NCI-H187 (cell line): ENCODE measurements around the gene CR1L.
"Not testable (repeated sequence)": the region's sequence is repeated elsewhere in the genome, so short reads cannot be mapped to it uniquely, and the experiment has no call there.

Experiments
- DNase-seq, 2 experiments: peaks; one replicate each; lab custom pipeline; 2025; lab: John Stamatoyannopoulos, UW

The CR1L gene

DNA sequence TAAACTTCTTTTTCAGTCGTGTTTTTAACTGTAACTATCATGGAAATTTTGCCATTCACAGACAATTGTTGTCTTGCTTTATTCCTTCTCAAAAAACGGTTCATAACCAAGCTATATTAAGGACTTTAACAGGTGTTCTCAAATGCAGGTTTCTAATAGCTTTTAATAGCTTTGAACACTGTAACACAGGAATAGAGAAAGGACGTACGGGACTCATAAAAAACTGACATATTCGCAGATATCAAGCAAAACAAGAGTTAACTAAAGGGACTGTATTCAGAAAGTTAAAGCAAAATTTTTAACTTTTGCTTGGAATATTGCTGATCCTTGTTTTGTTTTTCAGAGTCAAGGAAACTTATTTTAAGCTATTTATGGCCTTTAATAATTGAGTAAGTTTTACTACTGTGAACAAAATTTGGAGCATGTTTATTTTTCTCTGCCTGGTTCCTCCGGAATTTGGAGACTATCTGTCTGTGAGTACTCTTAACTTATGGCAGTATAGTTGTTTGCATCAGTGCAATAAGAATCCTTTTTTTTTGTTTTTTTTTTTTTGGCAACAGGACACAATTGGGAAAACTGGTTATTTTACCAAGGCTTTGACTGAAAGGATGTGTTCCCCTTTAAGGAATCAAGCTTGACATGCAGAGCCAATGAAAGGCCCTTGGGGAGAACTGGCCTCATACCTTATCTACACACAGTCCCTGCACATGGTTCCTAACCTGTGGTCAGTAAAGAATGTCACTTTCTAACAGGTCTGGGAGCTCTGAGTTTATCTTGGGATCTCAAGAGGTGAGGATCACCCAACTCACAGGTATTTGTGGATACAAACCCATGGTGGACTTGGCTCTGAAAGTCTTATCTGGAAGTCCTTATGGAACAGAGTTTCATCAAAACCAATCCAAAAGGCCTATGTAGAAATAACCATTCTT is 101.2 kb downstream of the CR1L start:
- no peak for DNase-seq

DNA sequence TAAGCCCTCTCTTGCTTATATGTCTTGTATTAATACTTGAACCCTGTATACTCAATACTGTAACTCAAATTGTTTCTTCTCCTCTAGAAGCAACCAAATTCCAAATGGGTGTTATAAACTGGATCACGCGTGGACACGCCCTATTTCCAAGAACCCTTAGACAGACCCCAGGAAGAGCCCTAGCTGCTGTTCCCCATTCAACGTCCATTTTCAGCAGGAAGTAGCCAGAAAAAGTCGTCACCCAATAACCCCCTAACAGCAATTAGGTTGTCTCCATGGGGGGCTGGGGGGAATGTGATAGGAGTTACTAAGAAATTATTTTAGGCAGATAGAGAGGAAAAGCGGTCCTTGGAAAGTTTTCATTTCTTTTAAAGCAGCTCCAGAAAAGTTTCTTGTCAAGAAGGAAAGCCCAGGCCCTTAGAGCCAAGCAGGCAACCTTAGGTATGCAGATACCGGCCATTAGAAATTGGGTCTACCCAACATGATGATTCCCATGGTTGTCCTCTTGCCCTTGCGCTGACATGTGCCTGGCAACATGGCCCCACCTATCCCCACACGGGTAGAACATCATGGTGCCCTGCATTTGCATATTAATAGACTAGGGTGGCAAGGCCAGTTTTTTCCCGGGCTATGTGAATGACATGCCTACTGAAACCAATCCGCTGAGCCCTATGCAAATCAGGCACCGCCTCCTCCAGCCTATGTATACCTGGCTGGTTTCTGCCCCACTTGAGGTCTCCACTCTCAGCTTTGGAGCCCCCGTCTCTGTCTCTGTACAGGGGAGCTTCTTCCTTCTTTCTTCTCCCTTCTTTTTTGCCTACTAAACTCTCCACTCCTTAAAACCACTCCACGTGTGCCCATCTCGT is 102.9 kb downstream of the CR1L start:
- DNase-seq: no peak

DNA sequence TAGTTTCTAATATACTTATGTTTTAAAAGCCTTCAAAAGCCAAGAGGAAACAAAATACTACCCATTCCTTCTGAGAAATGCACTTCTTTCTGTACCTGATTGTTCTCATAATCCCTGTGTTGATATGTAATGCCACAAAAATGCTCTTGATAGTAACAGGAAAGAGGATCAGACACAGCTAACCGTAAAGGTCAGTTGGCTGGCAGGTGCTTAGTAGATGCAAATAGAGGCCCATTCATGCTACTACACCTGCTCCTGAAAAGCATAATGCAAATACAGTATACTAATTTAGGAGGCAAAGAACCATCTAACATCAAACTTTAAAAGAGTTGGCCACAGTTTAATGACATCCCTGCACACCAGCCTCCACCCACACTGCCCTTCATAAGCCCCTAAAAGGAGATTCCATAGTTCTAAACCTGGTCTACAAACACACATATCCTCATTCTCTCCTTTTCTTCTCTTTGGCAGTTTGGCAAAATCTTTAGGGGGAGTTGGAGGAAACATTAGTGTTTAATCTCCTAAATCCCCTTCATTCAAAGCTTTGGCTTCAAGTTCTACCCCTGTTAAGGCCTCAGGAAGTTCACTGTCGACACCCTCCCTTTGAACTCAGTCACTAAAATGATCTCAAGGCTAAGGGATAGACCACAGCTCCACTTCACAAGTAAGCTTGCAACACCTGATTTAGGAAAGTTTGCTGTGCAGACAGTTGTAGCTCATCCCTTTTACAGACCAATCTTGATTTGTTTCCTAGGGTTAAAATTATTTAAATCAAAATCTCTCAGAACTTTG is 104.0 kb downstream of the CR1L start:
- no peak for DNase-seq

DNA sequence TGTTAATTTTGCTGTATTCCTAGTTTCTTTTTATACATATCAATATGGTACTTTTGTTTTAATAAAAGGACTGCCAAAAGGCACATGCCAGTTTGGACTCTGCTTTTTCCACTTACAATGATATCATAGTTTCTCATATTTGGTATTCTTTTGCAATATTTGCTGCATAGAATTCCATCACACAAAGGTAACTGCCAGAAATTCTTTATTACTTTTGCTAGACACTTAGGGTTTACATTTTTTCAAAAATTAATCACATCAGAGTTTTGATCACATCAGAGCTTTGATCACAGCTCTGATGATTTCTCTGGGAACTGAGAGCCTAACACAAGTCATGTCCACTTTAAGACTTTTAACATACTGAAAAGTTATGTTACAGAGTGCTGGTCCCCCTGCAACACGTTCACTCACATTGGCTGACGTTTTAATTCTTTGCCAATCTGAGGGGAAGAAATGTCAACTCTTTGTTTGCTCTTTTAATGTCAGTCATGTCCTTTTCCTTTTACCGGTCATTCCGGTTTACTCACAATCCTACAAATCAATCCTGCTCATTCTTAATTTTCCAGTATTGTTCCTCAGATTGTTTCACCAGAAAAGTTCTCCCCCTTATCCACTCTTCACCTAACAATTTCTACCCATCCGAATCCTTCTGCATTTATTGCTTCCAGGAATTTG is 105.8 kb downstream of the CR1L start:
- DNase-seq: no peak

DNA sequence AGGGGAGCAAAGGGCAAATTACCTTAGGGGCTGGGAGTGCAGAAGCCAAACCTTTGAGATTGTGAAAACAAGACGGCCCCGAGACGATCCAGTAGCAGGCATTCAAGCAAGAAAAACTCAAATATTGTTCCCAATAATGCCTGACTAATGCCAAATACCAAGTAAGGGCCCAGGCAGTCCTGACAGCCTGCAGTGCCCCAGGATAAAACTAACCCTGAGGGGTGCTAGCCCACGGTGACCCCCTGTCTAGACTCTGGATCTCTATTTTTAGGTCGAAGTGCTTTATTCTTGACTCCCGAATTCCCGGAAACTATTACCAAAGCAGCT is 106.5 kb downstream of the CR1L start:
- DNase-seq: not testable (repeated sequence)

DNA sequence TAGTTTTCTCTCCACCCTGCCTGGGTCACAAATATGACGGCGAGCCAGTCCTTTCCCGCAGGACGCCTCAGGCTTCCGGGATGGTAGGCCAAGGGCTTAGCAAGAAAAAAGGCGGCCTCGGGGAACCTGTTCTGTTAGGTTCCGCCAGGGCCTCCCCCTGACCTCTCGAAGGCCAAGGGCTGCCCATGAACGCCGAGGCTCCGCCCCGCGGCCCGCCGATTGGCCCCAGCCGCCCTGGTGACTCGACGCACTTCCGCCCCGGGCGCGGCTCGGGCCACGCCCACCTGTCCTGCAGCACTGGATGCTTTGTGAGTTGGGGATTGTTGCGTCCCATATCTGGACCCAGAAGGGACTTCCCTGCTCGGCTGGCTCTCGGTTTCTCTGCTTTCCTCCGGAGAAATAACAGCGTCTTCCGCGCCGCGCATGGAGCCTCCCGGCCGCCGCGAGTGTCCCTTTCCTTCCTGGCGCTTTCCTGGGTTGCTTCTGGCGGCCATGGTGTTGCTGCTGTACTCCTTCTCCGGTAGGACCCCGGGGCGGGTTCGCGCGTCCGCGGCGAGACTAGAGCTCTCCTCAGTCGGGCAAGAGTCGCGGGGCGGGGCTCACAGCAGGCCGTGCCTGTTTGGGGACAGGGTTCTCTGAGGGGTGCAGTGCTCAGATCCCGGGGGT is 107.0 kb downstream of the CR1L start, which contains the start of gene CD46:
Gene CD46, plus strand, starts transcription at position 265 of the 666 bp plus-strand sequence. Its CDS starts 159 bp downstream, at position 424.
- DNase-seq: peak; percentile 59 to 78

DNA sequence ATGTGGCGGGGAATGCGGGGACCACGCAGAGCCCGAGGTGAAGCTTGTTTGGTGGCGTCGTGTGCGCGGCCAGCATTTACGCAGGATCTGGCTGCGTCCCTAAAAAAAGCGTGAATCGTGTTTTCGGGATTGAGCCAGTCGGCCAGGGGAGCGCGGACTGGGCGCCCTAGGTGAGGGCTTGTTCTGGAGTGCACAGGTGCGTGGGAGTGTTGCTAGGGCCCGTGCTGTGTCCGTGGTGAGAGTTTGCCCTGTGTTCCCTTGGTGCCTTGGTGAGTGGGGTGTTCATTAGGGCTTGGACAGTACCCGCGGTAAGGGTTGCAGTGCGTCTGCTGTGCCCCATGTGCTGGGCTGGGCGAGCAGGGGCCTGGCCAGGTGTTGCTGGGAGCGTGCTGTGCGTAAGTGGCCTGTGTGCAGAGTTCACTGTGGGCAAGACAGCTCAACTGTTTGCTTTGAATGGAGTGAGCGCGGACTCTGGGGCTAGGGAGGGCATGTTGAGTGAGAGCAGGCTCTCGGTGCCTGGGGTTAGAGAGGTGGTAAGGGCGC is 107.6 kb downstream of the CR1L start:
- no peak for DNase-seq

DNA sequence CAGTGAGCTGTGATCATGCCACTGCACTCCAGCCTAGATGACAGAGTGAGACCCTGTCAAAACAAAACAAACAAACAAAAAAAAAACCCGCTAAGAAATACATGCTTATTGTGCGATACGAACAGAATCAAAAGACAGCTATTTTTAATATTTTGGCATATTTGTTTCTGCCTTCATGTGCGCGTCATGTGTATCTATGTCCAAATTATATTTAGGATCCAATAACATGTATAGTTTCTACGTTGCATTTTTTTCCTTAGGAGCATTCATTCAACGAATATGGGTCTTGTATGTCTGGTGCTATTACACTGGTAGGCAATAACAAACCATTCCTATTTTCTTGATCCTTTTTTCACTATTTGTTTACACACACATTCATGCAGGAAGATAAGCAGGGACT is 108.7 kb downstream of the CR1L start:
- DNase-seq: no peak

DNA sequence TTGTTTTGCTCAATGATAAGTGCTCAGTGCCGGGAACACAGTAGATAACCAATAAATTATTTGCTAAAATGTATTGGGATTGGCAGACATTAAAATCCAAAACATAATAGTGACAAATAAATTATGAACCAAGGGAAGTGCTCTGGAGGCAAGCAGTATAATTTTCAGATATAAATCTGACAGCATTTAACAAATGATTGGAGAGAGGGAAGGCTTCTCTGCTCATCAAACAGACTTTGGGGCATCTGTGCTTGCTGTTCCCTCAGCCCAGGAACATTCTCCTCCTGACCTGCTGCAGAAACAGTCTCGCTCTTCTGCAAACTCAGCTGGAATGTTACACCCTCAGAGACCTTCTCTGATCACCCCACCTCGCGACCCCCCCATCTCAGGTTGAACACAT is 109.1 kb downstream of the CR1L start:
- no peak for DNase-seq

DNA sequence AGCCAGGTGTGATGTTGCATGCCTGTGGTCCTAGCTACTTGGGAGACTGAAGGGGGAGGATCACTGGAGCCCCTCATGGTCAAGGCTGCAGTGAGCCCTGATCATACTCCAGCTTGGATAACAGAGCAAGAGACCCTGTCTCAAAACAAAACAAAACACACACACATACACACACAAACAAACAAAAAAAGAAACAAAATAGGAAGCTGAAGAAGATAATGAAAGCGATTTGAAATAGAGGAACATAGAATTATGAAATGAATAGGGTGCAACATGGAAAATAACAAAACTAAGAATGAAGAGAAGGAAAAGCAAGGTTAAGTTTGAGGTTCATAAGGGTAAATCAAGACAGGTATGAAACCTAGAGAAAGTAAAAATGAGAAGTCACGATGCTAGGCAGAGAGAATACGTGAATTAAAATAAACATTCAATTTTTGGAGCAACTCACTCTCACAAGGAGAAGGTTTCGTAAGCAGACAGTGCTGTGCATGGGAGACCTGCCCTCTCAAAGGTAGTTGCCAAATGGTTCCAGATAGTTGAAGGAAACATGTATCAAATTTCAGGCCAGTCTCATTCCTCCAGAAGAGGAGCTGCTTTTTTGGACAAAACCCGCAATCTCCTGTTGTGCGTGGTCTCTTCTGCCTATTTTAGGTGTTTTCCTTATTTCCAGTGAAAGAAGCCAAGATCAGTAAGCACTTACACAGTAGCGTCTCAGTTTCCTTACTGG is 110.2 kb downstream of the CR1L start:
- no peak for DNase-seq

DNA sequence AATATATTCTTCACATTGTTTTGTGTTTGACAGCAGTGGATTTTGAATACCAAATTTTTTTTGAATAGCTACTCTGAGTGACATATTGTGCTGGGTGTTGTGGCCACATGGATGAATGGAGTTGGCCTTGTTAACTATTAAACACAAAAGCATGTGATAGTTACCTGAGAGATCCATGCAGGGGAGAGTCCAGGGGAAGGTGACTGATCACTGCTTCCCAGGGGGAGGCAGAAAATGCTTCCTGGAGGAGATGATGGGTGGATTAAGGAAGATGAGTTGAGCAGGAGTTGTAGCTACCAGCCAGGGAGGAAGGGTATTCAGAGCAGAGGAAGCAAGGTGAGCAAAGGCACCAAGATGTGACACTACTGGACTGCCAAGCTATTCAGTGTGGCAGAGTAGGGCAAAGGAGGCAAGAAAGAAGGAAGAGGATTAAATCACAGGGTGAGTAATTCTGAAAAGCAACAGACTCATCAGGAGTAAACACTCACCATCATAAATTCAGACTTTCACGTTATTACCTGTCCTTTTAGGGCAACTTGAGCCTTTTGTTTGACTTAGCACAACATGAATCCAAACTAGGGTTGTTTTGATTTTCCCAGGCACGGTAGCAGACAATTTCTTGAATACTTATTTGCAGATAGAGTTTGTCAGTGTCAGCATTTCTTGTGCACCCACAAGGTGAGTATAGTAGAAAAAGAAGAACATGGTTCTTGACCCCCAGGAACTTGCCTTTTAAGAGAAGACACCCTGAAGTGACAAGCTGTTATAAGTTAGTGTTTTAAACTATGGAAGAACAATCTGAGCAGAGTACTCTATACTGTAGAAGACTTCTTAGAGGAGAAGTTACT is 111.1 kb downstream of the CR1L start:
- no peak for DNase-seq

DNA sequence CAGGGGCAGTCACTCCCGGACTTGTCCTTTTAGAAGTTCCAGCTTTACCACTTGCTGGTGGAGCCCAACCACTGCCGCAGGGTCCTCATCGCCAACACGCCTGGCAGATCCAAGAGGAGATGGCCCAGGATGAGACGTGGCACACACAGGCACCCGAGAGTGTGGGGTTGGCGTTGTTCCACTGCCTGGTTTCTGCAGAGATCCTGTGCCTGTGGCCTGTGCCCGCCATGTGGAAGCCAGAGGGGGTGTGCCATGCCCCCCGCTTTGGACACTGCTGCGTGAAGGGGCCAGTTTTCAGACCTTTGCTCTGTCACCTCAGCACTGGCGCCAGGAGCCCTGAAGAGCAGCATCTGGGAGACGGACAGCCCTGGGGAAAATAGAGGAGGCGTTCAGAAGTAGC is 117.7 kb downstream of the CR1L start:
- no peak for DNase-seq

DNA sequence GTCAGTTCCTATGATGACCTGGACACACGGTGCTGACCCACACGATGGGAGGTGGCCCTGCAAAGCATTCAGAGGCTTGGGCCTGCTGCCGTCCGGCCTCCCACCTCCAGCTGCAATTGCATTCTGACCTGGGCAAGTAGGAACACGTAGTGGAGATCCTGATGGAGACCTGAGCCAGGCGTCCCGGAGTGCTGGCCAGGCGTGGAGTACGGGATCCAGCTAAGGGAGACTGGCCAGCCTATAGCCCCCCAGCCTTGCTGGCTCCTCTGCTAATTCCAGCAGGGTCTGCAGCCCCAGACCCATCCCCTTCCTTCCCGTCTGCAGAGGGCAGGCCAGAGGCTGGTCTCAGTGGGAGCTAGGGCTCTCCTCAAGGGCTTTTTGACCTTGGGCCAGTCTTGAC is 118.2 kb downstream of the CR1L start:
- no peak for DNase-seq

DNA sequence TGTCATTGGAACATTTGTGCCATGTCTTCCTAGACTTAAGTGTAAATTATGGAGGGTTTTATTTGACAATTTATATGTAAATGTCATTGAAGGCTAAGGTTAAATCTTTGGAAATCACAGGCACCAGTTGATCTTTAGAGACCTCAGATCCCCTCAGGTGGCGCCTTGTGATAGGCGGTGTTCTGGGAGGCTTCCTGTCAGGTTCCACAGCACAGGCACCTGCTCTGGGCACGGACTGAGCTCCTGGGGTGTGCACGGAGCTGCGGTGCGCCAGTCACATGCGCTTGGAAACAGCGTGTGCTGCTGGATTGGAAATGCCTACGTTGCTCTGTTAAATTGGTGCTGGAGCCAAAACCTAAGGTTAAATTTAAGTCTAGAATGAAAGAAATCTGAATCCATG is 119.0 kb downstream of the CR1L start:
- no peak for DNase-seq

DNA sequence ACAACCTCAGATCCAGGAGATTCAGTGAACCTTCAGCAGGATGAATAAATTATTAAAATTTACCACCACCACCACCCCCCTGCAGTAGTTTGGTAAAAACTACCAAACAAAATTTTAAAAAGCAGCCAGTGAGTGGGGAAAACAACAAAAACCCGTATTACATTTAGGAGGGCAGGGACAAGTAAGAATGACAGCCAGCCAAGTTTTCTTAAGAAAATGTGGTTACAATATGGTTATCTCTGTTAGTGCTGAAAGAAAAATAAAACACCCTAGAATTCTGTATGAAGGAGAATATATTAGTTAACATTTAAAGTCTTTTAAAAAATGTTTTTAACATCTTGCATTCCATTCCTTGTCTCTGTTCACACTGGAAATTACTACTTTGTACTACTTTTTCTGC is 121.6 kb downstream of the CR1L start:
- DNase-seq: no peak

DNA sequence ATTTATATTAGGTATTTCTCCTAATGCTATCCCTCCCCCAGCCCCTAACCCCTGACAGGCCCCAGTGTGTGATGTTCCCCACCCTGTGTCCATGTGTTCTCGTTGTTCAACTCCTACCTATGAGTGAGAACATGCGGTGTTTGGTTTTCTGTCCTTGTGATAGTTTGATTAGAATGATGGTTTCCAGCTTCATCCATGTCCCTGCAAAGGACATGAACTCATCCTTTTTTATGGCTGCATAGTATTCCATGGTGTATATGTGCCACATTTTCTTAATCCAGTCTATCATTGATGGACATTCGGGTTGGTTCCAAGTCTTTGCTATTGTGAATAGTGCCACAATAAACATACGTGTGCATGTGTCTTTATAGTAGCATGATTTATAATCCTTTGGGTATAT is 125.6 kb downstream of the CR1L start:
- not testable (repeated sequence) for DNase-seq
